ENCODE data around the gene SPINK6. TPM values are rescaled to one million over a fixed set of nuclear protein-coding genes. Genes with fewer than 3 reads are reported as not detected.

The SPINK6 gene
- not detected for total RNA-seq

GRCh38 chr5:148202531-148203203 is at the start of gene SPINK6:
Gene SPINK6, plus strand, starts transcription at chr5:148203042. Its CDS starts 55 bp downstream, at chr5:148203097.
- Histone ChIP-seq H3K9me3 (no peaks in the 10 kb centered on the region), H3K27me3 (no peaks in the 10 kb centered on the region), H3K36me3 (no peaks in the 10 kb centered on the region), H3K4me3 (no peak within 1 kb of the TSS), H3K27ac (no peak within 1 kb of the TSS), H3K4me1 (no peaks in the 10 kb centered on the region)
- no peak for TF ChIP-seq CTCF (IDR thresholded peaks at IDR 0.05)
- intact Hi-C loops (cut with DNase I): no loop called here
- DNase-seq (ENCODE audit: low spot score in 2 of 2): no peak

- TF ChIP-seq CTCF (IDR thresholded peaks at IDR 0.05): no peak
- no peak overlapping the region for H3K27ac ChIP-seq
- H3K4me3 ChIP-seq: no peak overlapping the region
- H3K4me1 ChIP-seq: no peaks in the 10 kb centered on the region
- intact Hi-C loops (cut with DNase I): no loop called here
- no peaks in the 10 kb centered on the region for H3K27me3 ChIP-seq
- H3K9me3 ChIP-seq: no peaks in the 10 kb centered on the region
- no peaks in the 10 kb centered on the region for H3K36me3 ChIP-seq
- no peak for DNase-seq (ENCODE audit: low spot score in 2 of 2)
Measured at GRCh38 chr5:148156609-148157008, 46.2 kb upstream of the SPINK6 start.

GRCh38 chr5:148162038-148162437 is 40.8 kb upstream of the SPINK6 start:
- Histone ChIP-seq H3K27ac (no peak overlapping the region), H3K9me3 (no peaks in the 10 kb centered on the region), H3K4me3 (no peak overlapping the region), H3K36me3 (no peaks in the 10 kb centered on the region), H3K27me3 (no peaks in the 10 kb centered on the region), H3K4me1 (no peaks in the 10 kb centered on the region)
- no peak for DNase-seq (ENCODE audit: low spot score in 2 of 2)
- no peak for TF ChIP-seq CTCF (IDR thresholded peaks at IDR 0.05)
- intact Hi-C loops (cut with DNase I): no loop called here

GRCh38 chr5:148163345-148163744 is 39.5 kb upstream of the SPINK6 start:
- no peak for TF ChIP-seq CTCF (IDR thresholded peaks at IDR 0.05)
- Histone ChIP-seq H3K9me3 (no peaks in the 10 kb centered on the region), H3K27ac (no peak overlapping the region), H3K4me1 (no peaks in the 10 kb centered on the region), H3K4me3 (no peak overlapping the region), H3K36me3 (no peaks in the 10 kb centered on the region), H3K27me3 (no peaks in the 10 kb centered on the region)
- no peak for DNase-seq (ENCODE audit: low spot score in 2 of 2)
- intact Hi-C loops (cut with DNase I): no loop called here

GRCh38 chr5:148166550-148167283 is 36.1 kb upstream of the SPINK6 start:
- intact Hi-C loops (cut with DNase I): no loop called here
- H3K36me3 ChIP-seq: no peaks in the 10 kb centered on the region
- no peak for DNase-seq (ENCODE audit: low spot score in 2 of 2)
- H3K9me3 ChIP-seq: no peaks in the 10 kb centered on the region
- no peak overlapping the region for H3K4me3 ChIP-seq
- no peaks in the 10 kb centered on the region for H3K4me1 ChIP-seq
- no peak for TF ChIP-seq CTCF (IDR thresholded peaks at IDR 0.05)
- H3K27me3 ChIP-seq: no peaks in the 10 kb centered on the region
- H3K27ac ChIP-seq: no peak overlapping the region

All from ascending aorta (tissue), 2 donors.